B cell (primary cell): Measurements from ENCODE around the gene NTNG1.

ENCODE experiments used
- EZH2 ChIP-seq: IDR thresholded peaks from 2 replicates; pipeline ENCODE4 v1.6.1; 2012; ENCODE audit warnings: borderline replicate concordance, low read depth, mild to moderate bottlenecking, moderate library complexity, low read length; ENCODE audit not compliant: insufficient read depth, poor library complexity, severe bottlenecking
- TF ChIP-seq, protein P1 (sequence below): fragments of 200-600 bp; IDR thresholded peaks from one replicate; pipeline ENCODE4 v1.8.0; 2022; ENCODE audit warnings: antibody characterized with exemption, mild to moderate bottlenecking

DNA sequence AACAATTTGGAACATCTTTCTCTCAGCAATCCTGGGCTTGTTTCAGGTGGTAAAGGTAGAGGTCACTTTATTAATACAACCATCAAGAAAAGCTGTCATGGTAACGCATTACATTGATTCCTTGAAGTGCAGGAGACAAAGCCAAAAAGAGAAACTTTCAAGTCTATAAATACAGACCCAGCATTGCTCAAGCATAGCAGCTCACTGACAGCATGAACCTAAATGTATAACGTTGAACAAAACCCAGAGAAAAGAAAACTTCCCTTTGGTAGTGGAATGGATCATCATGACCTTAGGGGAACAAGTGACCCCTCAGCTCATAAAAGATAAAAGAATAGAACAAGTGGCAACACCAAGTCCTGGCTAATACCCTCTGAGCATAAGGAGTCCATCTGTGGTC lies 332.2 kb downstream of the NTNG1 start:
- TF ChIP-seq, protein P1, sequence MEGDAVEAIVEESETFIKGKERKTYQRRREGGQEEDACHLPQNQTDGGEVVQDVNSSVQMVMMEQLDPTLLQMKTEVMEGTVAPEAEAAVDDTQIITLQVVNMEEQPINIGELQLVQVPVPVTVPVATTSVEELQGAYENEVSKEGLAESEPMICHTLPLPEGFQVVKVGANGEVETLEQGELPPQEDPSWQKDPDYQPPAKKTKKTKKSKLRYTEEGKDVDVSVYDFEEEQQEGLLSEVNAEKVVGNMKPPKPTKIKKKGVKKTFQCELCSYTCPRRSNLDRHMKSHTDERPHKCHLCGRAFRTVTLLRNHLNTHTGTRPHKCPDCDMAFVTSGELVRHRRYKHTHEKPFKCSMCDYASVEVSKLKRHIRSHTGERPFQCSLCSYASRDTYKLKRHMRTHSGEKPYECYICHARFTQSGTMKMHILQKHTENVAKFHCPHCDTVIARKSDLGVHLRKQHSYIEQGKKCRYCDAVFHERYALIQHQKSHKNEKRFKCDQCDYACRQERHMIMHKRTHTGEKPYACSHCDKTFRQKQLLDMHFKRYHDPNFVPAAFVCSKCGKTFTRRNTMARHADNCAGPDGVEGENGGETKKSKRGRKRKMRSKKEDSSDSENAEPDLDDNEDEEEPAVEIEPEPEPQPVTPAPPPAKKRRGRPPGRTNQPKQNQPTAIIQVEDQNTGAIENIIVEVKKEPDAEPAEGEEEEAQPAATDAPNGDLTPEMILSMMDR = no peak
- no peak for TF ChIP-seq EZH2
